Panc1 (cell line): ENCODE data around the gene CPAMD8.

Experiments
- SIN3A ChIP-seq: IDR thresholded peaks from 2 replicates; pipeline ENCODE4 v1.6.1; 2012; ENCODE audit warnings: low read depth, mild to moderate bottlenecking, low read length, moderate library complexity, borderline replicate concordance; ENCODE audit not compliant: insufficient read depth
- TCF7L2 ChIP-seq: IDR thresholded peaks from 2 replicates; pipeline ENCODE4 v1.6.1; 2011; ENCODE audit warnings: mild to moderate bottlenecking, low read depth, low read length, inconsistent platforms
- TF ChIP-seq, protein P1 (sequence below): fragments of 450-650 bp; IDR thresholded peaks from 2 replicates; pipeline ENCODE4 v1.5.1; 2017; ENCODE audit warnings: mild to moderate bottlenecking
- TF ChIP-seq, protein P2 (sequence below), 2 experiments: IDR thresholded peaks; 2 replicates each; pipeline ENCODE4 v1.6.1; 2011 to 2012; ENCODE audit warnings: low read depth in 2 of 2, control low read depth in 1 of 2, low read length in 1 of 2, mild to moderate bottlenecking in 1 of 2, moderate library complexity in 1 of 2; ENCODE audit not compliant: insufficient read depth in 1 of 2

DNA sequence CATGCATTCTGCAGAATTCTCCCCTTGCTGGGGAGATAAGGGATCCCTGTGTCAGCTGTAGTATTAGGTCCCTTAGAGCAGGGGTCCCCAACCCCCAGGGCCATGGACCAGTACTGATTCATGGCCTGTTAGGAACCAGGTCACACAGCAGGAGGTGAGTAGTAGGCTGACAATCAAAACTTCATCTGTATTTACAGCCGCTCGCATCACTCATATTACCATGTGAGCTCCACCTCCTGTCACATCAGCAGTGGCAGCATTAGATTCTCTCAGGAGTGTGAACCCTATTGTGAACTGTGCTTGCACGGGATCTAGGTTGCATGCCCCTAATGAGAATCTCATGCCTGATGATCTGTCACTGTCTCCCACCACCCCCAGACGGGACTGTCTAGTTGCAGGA lies 37.9 kb downstream of the CPAMD8 start:
- TF ChIP-seq TCF7L2 (no peak), SIN3A (no peak)
- TF ChIP-seq, protein P1, sequence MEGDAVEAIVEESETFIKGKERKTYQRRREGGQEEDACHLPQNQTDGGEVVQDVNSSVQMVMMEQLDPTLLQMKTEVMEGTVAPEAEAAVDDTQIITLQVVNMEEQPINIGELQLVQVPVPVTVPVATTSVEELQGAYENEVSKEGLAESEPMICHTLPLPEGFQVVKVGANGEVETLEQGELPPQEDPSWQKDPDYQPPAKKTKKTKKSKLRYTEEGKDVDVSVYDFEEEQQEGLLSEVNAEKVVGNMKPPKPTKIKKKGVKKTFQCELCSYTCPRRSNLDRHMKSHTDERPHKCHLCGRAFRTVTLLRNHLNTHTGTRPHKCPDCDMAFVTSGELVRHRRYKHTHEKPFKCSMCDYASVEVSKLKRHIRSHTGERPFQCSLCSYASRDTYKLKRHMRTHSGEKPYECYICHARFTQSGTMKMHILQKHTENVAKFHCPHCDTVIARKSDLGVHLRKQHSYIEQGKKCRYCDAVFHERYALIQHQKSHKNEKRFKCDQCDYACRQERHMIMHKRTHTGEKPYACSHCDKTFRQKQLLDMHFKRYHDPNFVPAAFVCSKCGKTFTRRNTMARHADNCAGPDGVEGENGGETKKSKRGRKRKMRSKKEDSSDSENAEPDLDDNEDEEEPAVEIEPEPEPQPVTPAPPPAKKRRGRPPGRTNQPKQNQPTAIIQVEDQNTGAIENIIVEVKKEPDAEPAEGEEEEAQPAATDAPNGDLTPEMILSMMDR: no peak
- TF ChIP-seq, protein P2, sequence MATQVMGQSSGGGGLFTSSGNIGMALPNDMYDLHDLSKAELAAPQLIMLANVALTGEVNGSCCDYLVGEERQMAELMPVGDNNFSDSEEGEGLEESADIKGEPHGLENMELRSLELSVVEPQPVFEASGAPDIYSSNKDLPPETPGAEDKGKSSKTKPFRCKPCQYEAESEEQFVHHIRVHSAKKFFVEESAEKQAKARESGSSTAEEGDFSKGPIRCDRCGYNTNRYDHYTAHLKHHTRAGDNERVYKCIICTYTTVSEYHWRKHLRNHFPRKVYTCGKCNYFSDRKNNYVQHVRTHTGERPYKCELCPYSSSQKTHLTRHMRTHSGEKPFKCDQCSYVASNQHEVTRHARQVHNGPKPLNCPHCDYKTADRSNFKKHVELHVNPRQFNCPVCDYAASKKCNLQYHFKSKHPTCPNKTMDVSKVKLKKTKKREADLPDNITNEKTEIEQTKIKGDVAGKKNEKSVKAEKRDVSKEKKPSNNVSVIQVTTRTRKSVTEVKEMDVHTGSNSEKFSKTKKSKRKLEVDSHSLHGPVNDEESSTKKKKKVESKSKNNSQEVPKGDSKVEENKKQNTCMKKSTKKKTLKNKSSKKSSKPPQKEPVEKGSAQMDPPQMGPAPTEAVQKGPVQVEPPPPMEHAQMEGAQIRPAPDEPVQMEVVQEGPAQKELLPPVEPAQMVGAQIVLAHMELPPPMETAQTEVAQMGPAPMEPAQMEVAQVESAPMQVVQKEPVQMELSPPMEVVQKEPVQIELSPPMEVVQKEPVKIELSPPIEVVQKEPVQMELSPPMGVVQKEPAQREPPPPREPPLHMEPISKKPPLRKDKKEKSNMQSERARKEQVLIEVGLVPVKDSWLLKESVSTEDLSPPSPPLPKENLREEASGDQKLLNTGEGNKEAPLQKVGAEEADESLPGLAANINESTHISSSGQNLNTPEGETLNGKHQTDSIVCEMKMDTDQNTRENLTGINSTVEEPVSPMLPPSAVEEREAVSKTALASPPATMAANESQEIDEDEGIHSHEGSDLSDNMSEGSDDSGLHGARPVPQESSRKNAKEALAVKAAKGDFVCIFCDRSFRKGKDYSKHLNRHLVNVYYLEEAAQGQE (IDR thresholded peaks at IDR 0.05; ENCODE audit: insufficient read depth in 1 of 2, low read depth in 2 of 2, low read length in 1 of 2): no peak
